D721Med (cell line): ENCODE measurements around the gene DTHD1.

Source experiments
- DNase-seq: peaks from one replicate; pipeline ENCODE4 v3.0.0; 2011; ENCODE audit warnings: low spot score; ENCODE audit not compliant: insufficient read length
- FAIRE-seq: peaks from 2 replicates; lab custom pipeline; 2011; peaks lifted over from hg19 to GRCh38; lab: Jason Lieb, UNC
- CTCF ChIP-seq: IDR thresholded peaks from 2 replicates; pipeline ENCODE4 v1.5.1; 2012; ENCODE audit warnings: mild to moderate bottlenecking, control low read depth; ENCODE audit not compliant: insufficient read depth; ENCODE audit errors: missing control alignments

The DTHD1 gene

GRCh38 chr4:36313703-36314102, 32.3 kb downstream of the DTHD1 start:
- no peak for FAIRE-seq
- no peak for TF ChIP-seq CTCF
- no peak for DNase-seq

GRCh38 chr4:36316607-36317006, 35.2 kb downstream of the DTHD1 start:
- peak; percentile 11 for FAIRE-seq

GRCh38 chr4:36317721-36318120, 36.3 kb downstream of the DTHD1 start:
- no peak for FAIRE-seq
- no peak for DNase-seq
- no peak for TF ChIP-seq CTCF

More at GRCh38 chr4:36316607-36317006, 35.2 kb downstream of the DTHD1 start:
- no peak for TF ChIP-seq CTCF
- DNase-seq: no peak

- TF ChIP-seq CTCF: no peak
- no peak for DNase-seq
- no peak for FAIRE-seq
Observed at GRCh38 chr4:36320117-36320896, 38.9 kb downstream of the DTHD1 start.

GRCh38 chr4:36321176-36321575, 39.8 kb downstream of the DTHD1 start:
- no peak for FAIRE-seq
- no peak for DNase-seq
- no peak for TF ChIP-seq CTCF

- FAIRE-seq: no peak
- no peak for TF ChIP-seq CTCF
- DNase-seq: no peak
Observed at GRCh38 chr4:36322921-36323354, 41.5 kb downstream of the DTHD1 start.

- FAIRE-seq (no peak), DNase-seq (no peak)
- TF ChIP-seq CTCF: no peak
Observed at GRCh38 chr4:36323816-36324419, 42.5 kb downstream of the DTHD1 start.
